NCI-H1105 (cell line): ENCODE measurements around the gene C16orf95.
"Not testable (repeated sequence)": the region's sequence is repeated elsewhere in the genome, so short reads cannot be mapped to it uniquely, and the experiment has no call there.

Experiments
- DNase-seq: peaks from one replicate; lab custom pipeline; 2025; lab: John Stamatoyannopoulos, UW

Gene C16orf95

GRCh38 chr16:87316923-87317749 is at the start of gene C16orf95:
TSS of gene C16orf95 (minus strand) at chr16:87317392. CDS start at chr16:87317242, 150 bp downstream.
- peak; percentile 85 for DNase-seq

- DNase-seq, result no peak
These were observed 49.7 kb upstream of the C16orf95 start for GRCh38 chr16:87366930-87367329.

GRCh38 chr16:87366288-87366687 is 49.1 kb upstream of the C16orf95 start:
- no peak for DNase-seq

GRCh38 chr16:87365021-87365713 is 48.0 kb upstream of the C16orf95 start:
- no peak for DNase-seq

GRCh38 chr16:87363771-87364455 is 46.7 kb upstream of the C16orf95 start:
- DNase-seq, result no peak

GRCh38 chr16:87362828-87363559 is 45.8 kb upstream of the C16orf95 start:
- DNase-seq, result not testable (repeated sequence)

GRCh38 chr16:87361916-87362619 is 44.9 kb upstream of the C16orf95 start:
- DNase-seq, result no peak

- no peak for DNase-seq
These were observed 43.8 kb upstream of the C16orf95 start for GRCh38 chr16:87360862-87361610.

- no peak for DNase-seq
These were observed 41.9 kb upstream of the C16orf95 start for GRCh38 chr16:87359121-87359520.

GRCh38 chr16:87358696-87359095 is 41.5 kb upstream of the C16orf95 start:
- no peak for DNase-seq

- no peak for DNase-seq
These were observed 41.1 kb upstream of the C16orf95 start for GRCh38 chr16:87358250-87358649.

GRCh38 chr16:87356491-87356853 is 39.3 kb upstream of the C16orf95 start:
- DNase-seq, result no peak

- no peak for DNase-seq
These were observed 36.4 kb upstream of the C16orf95 start for GRCh38 chr16:87353613-87354012.

GRCh38 chr16:87352818-87353217 is 35.6 kb upstream of the C16orf95 start:
- DNase-seq, result no peak

- DNase-seq, result no peak
These were observed 34.1 kb upstream of the C16orf95 start for GRCh38 chr16:87351320-87351698.

- no peak for DNase-seq
These were observed 33.6 kb upstream of the C16orf95 start for GRCh38 chr16:87350681-87351319.

- DNase-seq, result no peak
These were observed 32.8 kb upstream of the C16orf95 start for GRCh38 chr16:87350031-87350430.

GRCh38 chr16:87348616-87349157 is 31.5 kb upstream of the C16orf95 start:
- no peak for DNase-seq

GRCh38 chr16:87347932-87348615 is 30.9 kb upstream of the C16orf95 start:
- no peak for DNase-seq
